Measurements from ENCODE around the gene CTDSPL2.

DNA sequence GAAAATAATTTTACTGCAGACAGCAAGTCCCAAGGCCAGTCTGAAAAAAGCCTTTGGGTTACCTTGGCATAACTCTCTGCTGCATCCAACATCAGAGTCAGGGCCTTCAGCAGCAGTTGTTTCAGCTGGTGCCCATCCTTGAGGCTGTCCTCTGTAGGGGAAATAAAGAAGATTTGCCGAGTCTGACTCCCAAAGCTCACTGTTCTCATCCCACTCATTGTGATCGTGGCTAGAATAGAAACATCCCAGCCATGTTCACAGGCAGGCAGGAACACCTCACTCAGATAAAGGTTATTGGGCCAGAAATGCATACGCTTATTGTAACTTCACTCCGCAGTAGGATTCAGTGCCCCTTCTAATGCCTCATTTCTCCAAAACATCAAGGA, 138.7 kb downstream of the CTDSPL2 start:
- TF ChIP-seq POLR2A (IDR thresholded peaks at IDR 0.05; ENCODE audit: low read length) (no peak), GATA1 (IDR thresholded peaks at IDR 0.05; ENCODE audit: low read depth, low read length) (no peak)
